HG02571 (cell line): Measurements from ENCODE around the gene EFCAB11.

Experiments
- ATAC-seq: cut with Tn5 transposase; IDR thresholded peaks from one replicate; pipeline ENCODE4 v1.9.1; 2021; ENCODE audit warnings: mild to moderate bottlenecking, moderate library complexity; ENCODE audit not compliant: unreplicated experiment

EFCAB11 gene

GRCh38 chr14:89957791-89958190, 3.3 kb upstream of the EFCAB11 start:
- no peak for ATAC-seq

GRCh38 chr14:89957376-89957775, 2.8 kb upstream of the EFCAB11 start:
- ATAC-seq = no peak

- no peak for ATAC-seq
Measured at GRCh38 chr14:89956661-89957009, 2.1 kb upstream of the EFCAB11 start.

- ATAC-seq = peak; percentile 62
Measured at GRCh38 chr14:89955745-89956660, 1.5 kb upstream of the EFCAB11 start, which contains the start of gene TDP1. TDP1 (plus strand) TSS chr14:89955927; CDS start chr14:89963115, 7,188 bp downstream.

GRCh38 chr14:89955022-89955744, 653 bp upstream of the EFCAB11 start:
- peak; percentile 21 for ATAC-seq

GRCh38 chr14:89953602-89954001, 928 bp downstream of the EFCAB11 start:
- ATAC-seq = no peak

GRCh38 chr14:89952576-89952975, 2.0 kb downstream of the EFCAB11 start:
- no peak for ATAC-seq

- ATAC-seq = no peak
Measured at GRCh38 chr14:89947344-89947743, 7.2 kb downstream of the EFCAB11 start.

GRCh38 chr14:89941830-89942377, 12.6 kb downstream of the EFCAB11 start:
- ATAC-seq = no peak

GRCh38 chr14:89936654-89937185, 17.8 kb downstream of the EFCAB11 start:
- no peak for ATAC-seq

GRCh38 chr14:89933002-89933401, 21.5 kb downstream of the EFCAB11 start:
- ATAC-seq = no peak

- ATAC-seq = no peak
Measured at GRCh38 chr14:89927186-89927865, 27.2 kb downstream of the EFCAB11 start.

- ATAC-seq = no peak
Measured at GRCh38 chr14:89926694-89927093, 27.8 kb downstream of the EFCAB11 start.

GRCh38 chr14:89924268-89924667, 30.3 kb downstream of the EFCAB11 start:
- ATAC-seq = no peak

- no peak for ATAC-seq
Measured at GRCh38 chr14:89922031-89922907, 32.3 kb downstream of the EFCAB11 start.

GRCh38 chr14:89921346-89921745, 33.2 kb downstream of the EFCAB11 start:
- ATAC-seq = no peak

- ATAC-seq = no peak
Measured at GRCh38 chr14:89920056-89920455, 34.5 kb downstream of the EFCAB11 start.

- ATAC-seq = no peak
Measured at GRCh38 chr14:89918721-89919120, 35.8 kb downstream of the EFCAB11 start.

GRCh38 chr14:89915114-89915878, 39.2 kb downstream of the EFCAB11 start:
- no peak for ATAC-seq
